PC-3 (cell line): ENCODE results near the gene PPFIA1. TPM values are rescaled to one million over a fixed set of nuclear protein-coding genes. Genes with fewer than 3 reads are reported as not detected.

Source experiments
- ATAC-seq: fragments of 200-7000 bp; cut with Tn5 transposase; 2 replicates; pipeline ENCODE4 v1.9.1; 2020; ENCODE audit warnings: mild to moderate bottlenecking, moderate library complexity
- BruUV-seq: library from RNA; stranded (reverse); fragments of 400-500 nt; replicated peaks from 2 replicates; lab custom pipeline; 2021; lab: Mats Ljungman, UMichigan
- CTCF ChIA-PET: fragments of 300-600 bp; sonication (Branson Sonifier 250); formaldehyde crosslinking; loops from one replicate; lab custom pipeline; 2022; ENCODE audit warnings: antibody characterized with exemption; lab: Charles Lee
- POLR2A ChIA-PET: fragments of 300-600 bp; sonication (Branson Sonifier 250); formaldehyde crosslinking; loops from one replicate; lab custom pipeline; 2022; ENCODE audit warnings: antibody characterized with exemption; ENCODE audit not compliant: unreplicated experiment; lab: Charles Lee
- DNase-seq: peaks from one replicate; pipeline ENCODE4 v3.0.0-alpha.2; 2015
- H2AFZ ChIP-seq: fragments of 300-600 bp; sonication (generic); 2 replicates; pipeline ENCODE4 v1.6.0; 2016; ENCODE audit warnings: antibody characterized with exemption, low read length
- H3F3A ChIP-seq: fragments of 300-600 bp; sonication (generic); one replicate; pipeline ENCODE4 v1.6.0; 2017; ENCODE audit warnings: antibody characterized with exemption, low read length, control low read depth, mild to moderate bottlenecking; ENCODE audit not compliant: unreplicated experiment
- H3K27ac ChIP-seq: fragments of 300-600 bp; sonication (generic); 2 replicates; pipeline ENCODE4 v1.5.1; 2016; ENCODE audit warnings: mild to moderate bottlenecking, low read length
- H3K27me3 ChIP-seq: fragments of 300-600 bp; sonication (generic); 2 replicates; pipeline ENCODE4 v1.6.1; 2016; ENCODE audit warnings: low read length, mixed read lengths
- H3K36me3 ChIP-seq: fragments of 300-600 bp; sonication (generic); 2 replicates; pipeline ENCODE4 v1.6.1; 2016; ENCODE audit warnings: low read depth, mixed run types, low read length, mixed read lengths
- H3K4me1 ChIP-seq: fragments of 300-600 bp; sonication (generic); 2 replicates; pipeline ENCODE4 v1.5.1; 2016; ENCODE audit warnings: low read length; ENCODE audit not compliant: insufficient read depth
- H3K4me2 ChIP-seq: fragments of 300-600 bp; sonication (generic); 2 replicates; pipeline ENCODE4 v1.6.0; 2016; ENCODE audit warnings: low read length
- H3K4me3 ChIP-seq: fragments of 300-600 bp; sonication (generic); 2 replicates; pipeline ENCODE4 v1.5.1; 2016; ENCODE audit warnings: mild to moderate bottlenecking, low read length, mixed read lengths
- H3K79me2 ChIP-seq: fragments of 300-600 bp; sonication (generic); 2 replicates; pipeline ENCODE4 v1.6.1; 2017; ENCODE audit warnings: low read length, mixed read lengths
- H3K9ac ChIP-seq: fragments of 300-600 bp; sonication (generic); 2 replicates; pipeline ENCODE4 v1.6.0; 2016; ENCODE audit warnings: mild to moderate bottlenecking, low read length
- H3K9me2 ChIP-seq: fragments of 300-600 bp; sonication (generic); replicated peaks from 2 replicates; pipeline ENCODE4 v1.6.1; 2016; ENCODE audit warnings: mixed run types, low read length, mixed read lengths
- H3K9me3 ChIP-seq: fragments of 300-600 bp; sonication (generic); 2 replicates; pipeline ENCODE4 v1.6.1; 2016; ENCODE audit warnings: low read length, mixed read lengths
- H4K20me1 ChIP-seq: fragments of 300-600 bp; sonication (generic); 2 replicates; pipeline ENCODE4 v1.6.1; 2016; ENCODE audit warnings: low read length, mixed read lengths
- EZH2 ChIP-seq: fragments of 300-600 bp; sonication (generic); IDR thresholded peaks from one replicate; pipeline ENCODE4 v1.6.1; 2017; ENCODE audit warnings: antibody characterized with exemption, mild to moderate bottlenecking, low read length; ENCODE audit not compliant: unreplicated experiment
- EZH2phosphoT487 ChIP-seq: fragments of 300-600 bp; sonication (generic); IDR thresholded peaks from 2 replicates; pipeline ENCODE4 v1.6.1; 2018; ENCODE audit warnings: mild to moderate bottlenecking, antibody characterized with exemption, low read length, borderline replicate concordance
- intact Hi-C: fragments of 100-400 bp; cut with micrococcal nuclease; formaldehyde crosslinking; loops from 2 replicates; pipeline ENCODE4 v1.9.0; 2023
- total RNA-seq: library from RNA; depleted of rRNA; stranded (reverse); fragments of >200 nt; gene quantifications from 2 replicates; pipeline ENCODE4 v1.2.3, GENCODE V29; 2014
- TF ChIP-seq, protein P1 (sequence below): fragments of 300-600 bp; sonication (generic); conservative IDR thresholded peaks from 2 replicates; pipeline ENCODE4 v1.5.1; 2017; ENCODE audit warnings: antibody characterized with exemption, low read depth, mild to moderate bottlenecking, low read length

Gene PPFIA1
- total RNA-seq, 1 experiment from 2014 or later: 57.5 TPM

DNA sequence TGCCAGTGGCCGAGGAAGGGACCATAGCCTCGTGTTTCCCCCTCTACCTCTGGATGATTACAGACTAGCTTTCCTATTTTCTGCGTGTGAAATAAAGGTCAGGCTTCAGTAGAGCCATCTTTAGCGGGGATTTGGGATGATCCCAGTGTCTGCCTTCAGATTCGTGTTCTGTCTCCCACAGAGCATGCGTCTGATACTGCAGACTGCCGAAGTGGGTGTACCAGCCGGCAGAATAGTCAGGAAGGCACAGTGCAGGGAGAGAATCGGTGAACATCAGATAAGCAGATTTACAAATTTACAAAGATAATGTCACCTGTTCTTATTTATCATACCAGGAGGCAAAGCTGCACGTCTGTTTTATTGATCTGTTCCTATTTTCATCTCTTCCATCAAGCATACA, 138.9 kb downstream of the PPFIA1 start:
- ATAC-seq (no peak), DNase-seq (no peak)
- H3K4me2 ChIP-seq: no peak overlapping the region
- no peaks in the 10 kb centered on the region for H3F3A ChIP-seq
- ChIA-PET POLR2A (no interaction called here), CTCF (no interaction called here)
- H3K4me1 ChIP-seq: no peaks in the 10 kb centered on the region
- no peaks in the 10 kb centered on the region for H3K9me2 ChIP-seq
- H4K20me1 ChIP-seq: peaks cover 5% of the 10 kb centered on the region; the same call in 1 of the 2 replicates
- H3K9ac ChIP-seq: no peak overlapping the region
- TF ChIP-seq EZH2phosphoT487: no peak
- TF ChIP-seq, protein P1, sequence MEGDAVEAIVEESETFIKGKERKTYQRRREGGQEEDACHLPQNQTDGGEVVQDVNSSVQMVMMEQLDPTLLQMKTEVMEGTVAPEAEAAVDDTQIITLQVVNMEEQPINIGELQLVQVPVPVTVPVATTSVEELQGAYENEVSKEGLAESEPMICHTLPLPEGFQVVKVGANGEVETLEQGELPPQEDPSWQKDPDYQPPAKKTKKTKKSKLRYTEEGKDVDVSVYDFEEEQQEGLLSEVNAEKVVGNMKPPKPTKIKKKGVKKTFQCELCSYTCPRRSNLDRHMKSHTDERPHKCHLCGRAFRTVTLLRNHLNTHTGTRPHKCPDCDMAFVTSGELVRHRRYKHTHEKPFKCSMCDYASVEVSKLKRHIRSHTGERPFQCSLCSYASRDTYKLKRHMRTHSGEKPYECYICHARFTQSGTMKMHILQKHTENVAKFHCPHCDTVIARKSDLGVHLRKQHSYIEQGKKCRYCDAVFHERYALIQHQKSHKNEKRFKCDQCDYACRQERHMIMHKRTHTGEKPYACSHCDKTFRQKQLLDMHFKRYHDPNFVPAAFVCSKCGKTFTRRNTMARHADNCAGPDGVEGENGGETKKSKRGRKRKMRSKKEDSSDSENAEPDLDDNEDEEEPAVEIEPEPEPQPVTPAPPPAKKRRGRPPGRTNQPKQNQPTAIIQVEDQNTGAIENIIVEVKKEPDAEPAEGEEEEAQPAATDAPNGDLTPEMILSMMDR: no peak
- TF ChIP-seq EZH2: no peak
- intact Hi-C loops: no loop called here
- H3K27ac ChIP-seq: no peak overlapping the region
- no peak overlapping the region for H2AFZ ChIP-seq
- H3K27me3 ChIP-seq: no peaks in the 10 kb centered on the region
- H3K79me2 ChIP-seq: peaks cover 22% of the 10 kb centered on the region
- TSS peak; percentile 7 for BruUV-seq
- H3K4me3 ChIP-seq: no peak overlapping the region
- H3K36me3 ChIP-seq: peaks cover 89% of the 10 kb centered on the region
- H3K9me3 ChIP-seq: no peaks in the 10 kb centered on the region

DNA sequence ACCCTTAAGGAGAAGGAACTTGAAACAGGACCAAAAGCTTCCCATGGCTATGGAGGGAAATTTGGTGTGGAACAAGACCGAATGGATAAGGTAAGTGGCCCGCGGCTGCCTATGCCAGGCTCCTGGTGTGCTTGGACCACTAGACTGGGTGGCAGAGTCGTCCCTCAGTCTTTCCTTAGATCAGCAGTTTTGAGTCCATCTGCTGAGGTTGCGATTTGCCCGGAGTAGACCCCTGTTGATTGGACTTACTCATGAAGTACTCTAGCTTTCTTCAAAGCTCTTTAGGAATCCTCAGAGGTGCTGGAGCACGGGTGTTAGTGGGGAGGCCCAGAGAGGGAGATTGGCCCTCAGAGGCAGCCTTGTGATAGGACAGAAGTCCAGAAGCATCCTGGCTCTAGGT, 139.4 kb downstream of the PPFIA1 start:
- H3F3A ChIP-seq: no peaks in the 10 kb centered on the region
- no TSS peak for BruUV-seq
- H3K27ac ChIP-seq: no peak overlapping the region
- H3K79me2 ChIP-seq: peaks cover 18% of the 10 kb centered on the region
- ATAC-seq (no peak), DNase-seq (no peak)
- no peaks in the 10 kb centered on the region for H3K9me3 ChIP-seq
- no peak overlapping the region for H3K4me3 ChIP-seq
- no peak for TF ChIP-seq EZH2
- no peak for TF ChIP-seq EZH2phosphoT487
- TF ChIP-seq, protein P1: no peak
- ChIA-PET CTCF (no interaction called here), POLR2A (no interaction called here)
- H3K36me3 ChIP-seq: peaks cover 92% of the 10 kb centered on the region
- H4K20me1 ChIP-seq: peaks cover 5% of the 10 kb centered on the region; the same call in 1 of the 2 replicates
- no peak overlapping the region for H2AFZ ChIP-seq
- no peaks in the 10 kb centered on the region for H3K4me1 ChIP-seq
- no peaks in the 10 kb centered on the region for H3K27me3 ChIP-seq
- no peak overlapping the region for H3K4me2 ChIP-seq
- no peak overlapping the region for H3K9ac ChIP-seq
- intact Hi-C loops: no loop called here
- H3K9me2 ChIP-seq: no peaks in the 10 kb centered on the region

DNA sequence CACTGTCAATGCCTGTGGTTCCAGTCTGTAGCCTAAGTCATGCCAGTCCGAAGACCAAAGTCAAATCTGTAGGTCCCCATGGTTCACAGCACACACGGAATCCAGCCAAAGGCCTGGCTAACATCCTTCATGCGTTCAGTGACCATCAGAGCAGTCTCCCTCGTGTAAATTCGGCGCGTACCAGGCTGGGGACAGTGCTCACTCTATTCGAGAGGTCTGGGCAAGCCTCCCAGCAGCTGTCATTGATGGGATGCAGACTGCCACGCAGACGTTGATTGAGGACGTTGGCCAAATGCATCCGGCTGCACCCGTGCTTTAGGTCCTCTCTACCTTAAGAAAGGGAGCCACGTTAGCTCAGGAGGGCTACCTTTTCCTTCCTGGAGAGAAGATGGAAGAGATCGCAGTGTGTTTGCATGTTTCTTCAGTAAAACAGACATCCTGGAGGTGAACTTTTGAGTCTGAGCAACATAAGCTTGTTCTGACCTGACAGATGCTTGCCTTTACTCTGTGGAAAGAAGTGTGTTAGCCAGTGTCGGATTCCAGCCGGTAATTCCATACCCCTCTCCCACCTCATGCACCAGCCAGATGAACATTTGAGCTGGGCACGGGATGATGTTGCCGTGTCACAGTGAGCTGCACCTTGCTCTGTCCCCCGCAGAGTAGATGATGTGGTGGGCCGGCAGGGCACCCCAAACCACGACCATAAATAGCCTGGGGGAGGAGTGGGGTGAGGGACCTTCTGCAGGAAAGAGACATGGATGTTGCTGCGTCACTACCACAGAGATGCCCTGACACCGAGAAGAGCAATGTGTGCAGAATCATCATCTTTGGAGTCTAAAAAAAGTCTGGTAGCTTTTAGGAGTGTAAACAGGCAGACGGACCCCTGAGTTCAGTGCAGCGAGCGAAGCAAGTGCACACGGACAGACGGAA, 140.1 kb downstream of the PPFIA1 start:
- no peak for ATAC-seq
- no peaks in the 10 kb centered on the region for H3K9me3 ChIP-seq
- no peaks in the 10 kb centered on the region for H3F3A ChIP-seq
- H3K27me3 ChIP-seq: no peaks in the 10 kb centered on the region
- TF ChIP-seq, protein P1: no peak
- TF ChIP-seq EZH2phosphoT487: no peak
- no peak for TF ChIP-seq EZH2
- H3K4me3 ChIP-seq: no peak overlapping the region
- H2AFZ ChIP-seq: no peak overlapping the region
- H3K4me1 ChIP-seq: no peaks in the 10 kb centered on the region
- no peak for DNase-seq
- H3K36me3 ChIP-seq: peaks cover 92% of the 10 kb centered on the region
- H3K27ac ChIP-seq: no peak overlapping the region
- H3K79me2 ChIP-seq: peaks cover 11% of the 10 kb centered on the region
- intact Hi-C loops: no loop called here
- peaks cover 5% of the 10 kb centered on the region; the same call in 1 of the 2 replicates for H4K20me1 ChIP-seq
- ChIA-PET POLR2A (no interaction called here), CTCF (no interaction called here)
- H3K4me2 ChIP-seq: no peak overlapping the region
- H3K9ac ChIP-seq: no peak overlapping the region
- no TSS peak for BruUV-seq
- no peaks in the 10 kb centered on the region for H3K9me2 ChIP-seq
